K562 (cell line): ENCODE data around the gene DCTN1. TPM values are rescaled to one million over a fixed set of nuclear protein-coding genes. Genes with fewer than 3 reads are reported as not detected.

Experiments used
- ATAC-seq: fragments of 200-7000 bp; cut with Tn5 transposase; 3 replicates; pipeline ENCODE4 v1.9.1; 2020; ENCODE audit warnings: moderate library complexity
- BruUV-seq: library from RNA; stranded (reverse); fragments of 400-500 nt; replicated peaks from 2 replicates; lab custom pipeline; 2021; lab: Mats Ljungman, UMichigan
- CTCF ChIA-PET: fragments of 300-600 bp; formaldehyde crosslinking; extraction: SDS; loops from one replicate; lab custom pipeline; 2021; ENCODE audit warnings: low intra/inter-chr PET ratio; lab: Yijun Ruan, JAX
- POLR2A ChIA-PET: fragments of 300-600, 350-650 bp; sonication (Branson Sonifier 250); formaldehyde crosslinking; extraction: SDS; loops from one replicate; lab custom pipeline; 2021; ENCODE audit warnings: antibody characterized with exemption, inconsistent platforms; lab: Yijun Ruan, JAX
- DNase-seq, 4 experiments: peaks; one replicate each; pipeline versions ENCODE4 v3.0.0 to v3.0.0-alpha.2; 2011 to 2018; ENCODE audit warnings: low spot score in 3 of 4, mixed read lengths in 3 of 4; ENCODE audit errors: extremely low read depth in 1 of 4
- FAIRE-seq: peaks from 2 replicates; lab custom pipeline; 2011; peaks lifted over from hg19 to GRCh38; lab: Jason Lieb, UNC
- H2AFZ ChIP-seq: 2 replicates; pipeline ENCODE4 v1.6.0; 2011; ENCODE audit warnings: low read depth, low read length, control low read depth, inconsistent platforms
- H3K27ac ChIP-seq: fragments of 200-600 bp; 3 replicates; pipeline ENCODE4 v1.8.0; 2011; ENCODE audit warnings: low read depth, mild to moderate bottlenecking, control low read depth, inconsistent platforms, low read length, moderate library complexity, mixed read lengths; ENCODE audit errors: extremely low read depth
- H3K27me3 ChIP-seq, 2 experiments: fragments of 300-600 bp in 1 of 2; 2 replicates in 1 of 2; 3 replicates in 1 of 2; pipeline versions ENCODE4 v1.6.0 to v1.8.0; 2011; ENCODE audit warnings: inconsistent platforms in 2 of 2, low read length in 2 of 2, mild to moderate bottlenecking in 1 of 2, mixed read lengths in 1 of 2, moderate library complexity in 1 of 2; ENCODE audit not compliant: control insufficient read depth in 2 of 2, insufficient read depth in 2 of 2
- H3K36me3 ChIP-seq: fragments of 300-600 bp; 3 replicates; pipeline ENCODE4 v1.8.0; 2011; ENCODE audit warnings: mild to moderate bottlenecking, low read length, inconsistent platforms; ENCODE audit not compliant: control insufficient read depth, insufficient read depth
- H3K4me1 ChIP-seq, 2 experiments: fragments of 200-600 bp in 1 of 2; replicated peaks in 1 of 2; 2 replicates in 1 of 2; 3 replicates in 1 of 2; pipeline versions ENCODE4 v1.5.1 to v1.8.0; 2011; ENCODE audit warnings: inconsistent platforms in 2 of 2, low read length in 2 of 2, mild to moderate bottlenecking in 1 of 2, mixed read lengths in 1 of 2, moderate library complexity in 1 of 2; ENCODE audit not compliant: control insufficient read depth in 2 of 2, insufficient read depth in 2 of 2
- H3K4me2 ChIP-seq: 2 replicates; pipeline ENCODE4 v1.6.1; 2011; ENCODE audit warnings: low read length, control low read depth, inconsistent platforms, mixed read lengths; ENCODE audit not compliant: insufficient read depth
- H3K4me3 ChIP-seq: fragments of 200-600 bp; sonication (generic), shearing (Covaris generic); 2 replicates; pipeline ENCODE4 v1.5.1; 2016; ENCODE audit warnings: control low read depth, inconsistent platforms
- H3K79me2 ChIP-seq: fragments of 200-600 bp; 3 replicates; pipeline ENCODE4 v1.8.0; 2011; ENCODE audit warnings: low read length, inconsistent platforms; ENCODE audit not compliant: control insufficient read depth, insufficient read depth
- H3K9ac ChIP-seq, 2 experiments: 2 replicates each; pipeline versions ENCODE4 v1.6.0 to v1.6.1; 2011; ENCODE audit warnings: low read depth in 2 of 2, low read length in 2 of 2, control low read depth in 1 of 2, inconsistent platforms in 1 of 2, mild to moderate bottlenecking in 1 of 2, mixed read lengths in 1 of 2; ENCODE audit not compliant: insufficient read depth in 1 of 2
- H3K9me1 ChIP-seq: one replicate; pipeline ENCODE4 v1.6.0; 2011; ENCODE audit warnings: inconsistent platforms, mild to moderate bottlenecking, low read length, moderate library complexity; ENCODE audit not compliant: control insufficient read depth, insufficient read depth
- H3K9me3 ChIP-seq: replicated peaks from 2 replicates; pipeline ENCODE4 v1.5.1; 2011; ENCODE audit warnings: low read depth, low read length, inconsistent platforms; ENCODE audit not compliant: control insufficient read depth, insufficient read depth
- H4K20me1 ChIP-seq: replicated peaks from 2 replicates; pipeline ENCODE4 v1.6.1; 2011; ENCODE audit warnings: low read length, inconsistent platforms, mixed read lengths; ENCODE audit not compliant: control insufficient read depth, insufficient read depth
- ARID3A ChIP-seq: IDR thresholded peaks from 2 replicates; pipeline ENCODE4 v1.6.1; 2012; ENCODE audit warnings: low read depth, low read length, improper control_type of control experiment, borderline replicate concordance
- KDM1A ChIP-seq, 2 experiments: fragments of 450-650 bp; IDR thresholded peaks; 2 replicates each; pipeline ENCODE4 v1.6.1; 2016; ENCODE audit warnings: mild to moderate bottlenecking in 2 of 2
- MXI1 ChIP-seq: IDR thresholded peaks from 2 replicates; pipeline ENCODE4 v1.6.1; 2011; ENCODE audit warnings: low read depth, mild to moderate bottlenecking, improper control_type of control experiment, low read length
- TCF3 ChIP-seq: sonication (generic); formaldehyde crosslinking; IDR thresholded peaks from 2 replicates; pipeline ENCODE4 v1.4.0; 2020; ENCODE audit warnings: mild to moderate bottlenecking, missing genetic modification reagents
- WGBS: fragments of 100-300 bp; shearing (Covaris generic); methylation state at CpG from one replicate; pipeline ENCODE4 v1.1.6; 2016; ENCODE audit warnings: low coverage, mixed read lengths; ENCODE audit not compliant: insufficient coverage; ENCODE audit errors: missing lambda C conversion rate; 5-methylcytosine and 5-hydroxymethylcytosine counted together
- in situ Hi-C: fragments of 300-500 bp; cut with MboI; formaldehyde crosslinking; loops from 4 replicates; pipeline ENCODE4 v1.15.0; 2018; ENCODE audit warnings: inconsistent platforms, mixed read lengths
- intact Hi-C: fragments of 100-400 bp; cut with micrococcal nuclease; formaldehyde crosslinking; loops from 2 replicates; pipeline ENCODE4 v1.14.2; 2022
- polyA plus RNA-seq, 8 experiments: library from polyadenylated mRNA; depleted of rRNA in 4 of 8; stranded (reverse) in 5 of 8; unstranded in 3 of 8; fragments of >200 nt; fragmentation: Nextera tagmentation in 2 of 8; fragmentation: Illumina TruSeq in 1 of 8; extraction: Ambion mirVana in 2 of 8; extraction: Trizol in 1 of 8; gene quantifications; 2 replicates each; pipeline versions ENCODE4 v1.2.1 to v1.2.3, GENCODE V29; 2011 to 2014; ENCODE audit warnings: inconsistent platforms in 1 of 8, missing spikeins in 1 of 8
- total RNA-seq, 7 experiments: library from RNA; depleted of rRNA in 6 of 7; stranded (reverse); fragments of >200 nt in 6 of 7; fragmentation: Illumina TruSeq in 2 of 7; extraction: Trizol in 2 of 7; gene quantifications; 2 replicates each; pipeline versions ENCODE4 v1.2.1 to v1.2.3, GENCODE V29; 2011 to 2021; ENCODE audit warnings: low replicate concordance in 1 of 7

Gene DCTN1
- total and polyA plus RNA-seq, 9 of the 15 experiments (the other 6 are each of a cell fraction or from before 2014, with no cell fraction given) = 23.9 to 71.7 (median 45.0) TPM

- Histone ChIP-seq H3K4me2 (no peak overlapping the region), H3K9ac (no peak overlapping the region), H2AFZ (no peak overlapping the region), H3K4me3 (no peak overlapping the region), H3K27ac (no peak overlapping the region), H3K4me1 (peaks cover 8 to 17% of the 10 kb centered on the region in 2 experiments; a peak in 4 of 5 replicates), H3K27me3 (no peaks in the 10 kb centered on the region), H4K20me1 (peaks cover 3% of the 10 kb centered on the region; the same call in 1 of the 2 replicates), H3K36me3 (peaks cover 20% of the 10 kb centered on the region; the same call in 2 of the 3 replicates), H3K9me3 (no peaks in the 10 kb centered on the region), H3K9me1 (no peaks in the 10 kb centered on the region), H3K79me2 (peaks cover 12% of the 10 kb centered on the region; the same call in 2 of the 3 replicates)
- TF ChIP-seq KDM1A (IDR thresholded peaks at IDR 0.05) (no peak), ARID3A (no peak), TCF3 (no peak), MXI1 (no peak)
- CTCF ChIA-PET = no interaction called here
- POLR2A ChIA-PET = interaction anchor here (1.1 to 1.8 kb wide), 2 partner anchors 10 to 15 kb away, joined by 3 to 10 read pairs; no protein-coding TSS in a partner anchor
- DNase-seq (no peak), ATAC-seq (no peak), FAIRE-seq (no peak)
- WGBS = 81% methylated on average over 3 of the region's 3 CpGs
- BruUV-seq = no TSS peak
- intact Hi-C loops (no loop called here), in situ Hi-C loops (no loop called here)
Measured at GRCh38 chr2:74381751-74382150, 1.6 kb upstream of the DCTN1 start.
